COR-L47 (cell line): Measurements from ENCODE around the gene ZNFX1.
A peak's percentile ranks its signal among the peaks of the same experiment; 100 is the strongest.
"Not testable (repeated sequence)": the region's sequence is repeated elsewhere in the genome, so short reads cannot be mapped to it uniquely, and the experiment has no call there.

ENCODE experiments used
- DNase-seq: peaks from one replicate; lab custom pipeline; 2025; lab: John Stamatoyannopoulos, UW

Gene ZNFX1

GRCh38 chr20:49278036-49278817 lies at the start of gene ZNFX1:
TSS of gene ZNFX1 (minus strand) at chr20:49278057. CDS start at chr20:49275839, 2,218 bp downstream.
- peak; percentile 98 for DNase-seq

GRCh38 chr20:49326026-49326425 lies 48.2 kb upstream of the ZNFX1 start:
- DNase-seq = no peak

- no peak for DNase-seq
Observed at GRCh38 chr20:49324306-49324705, 46.4 kb upstream of the ZNFX1 start.

- peak; percentile 53 for DNase-seq
Observed at GRCh38 chr20:49323622-49324238, 45.9 kb upstream of the ZNFX1 start.

- peak; percentile 49 for DNase-seq
Observed at GRCh38 chr20:49320460-49320859, 42.6 kb upstream of the ZNFX1 start.

GRCh38 chr20:49319208-49319809 lies 41.5 kb upstream of the ZNFX1 start:
- DNase-seq = no peak

- no peak for DNase-seq
Observed at GRCh38 chr20:49318430-49319207, 40.8 kb upstream of the ZNFX1 start.

- no peak for DNase-seq
Observed at GRCh38 chr20:49318091-49318429, 40.2 kb upstream of the ZNFX1 start.

GRCh38 chr20:49316704-49317103 lies 38.8 kb upstream of the ZNFX1 start:
- DNase-seq = no peak

GRCh38 chr20:49315580-49315979 lies 37.7 kb upstream of the ZNFX1 start:
- no peak for DNase-seq

- not testable (repeated sequence) for DNase-seq
Observed at GRCh38 chr20:49314052-49314451, 36.2 kb upstream of the ZNFX1 start.

- DNase-seq = no peak
Observed at GRCh38 chr20:49313283-49313682, 35.4 kb upstream of the ZNFX1 start.

GRCh38 chr20:49312661-49313060 lies 34.8 kb upstream of the ZNFX1 start:
- DNase-seq = no peak

GRCh38 chr20:49310705-49311104 lies 32.8 kb upstream of the ZNFX1 start:
- no peak for DNase-seq

- DNase-seq = no peak
Observed at GRCh38 chr20:49308875-49309274, 31.0 kb upstream of the ZNFX1 start.

- DNase-seq = peak; percentile 93
Observed at GRCh38 chr20:49306903-49307620, 29.2 kb upstream of the ZNFX1 start.

GRCh38 chr20:49303065-49303552 lies 25.3 kb upstream of the ZNFX1 start:
- no peak for DNase-seq

- DNase-seq = no peak
Observed at GRCh38 chr20:49297605-49298530, 20.0 kb upstream of the ZNFX1 start.

GRCh38 chr20:49294002-49294654 lies 16.3 kb upstream of the ZNFX1 start:
- not testable (repeated sequence) for DNase-seq

- no peak for DNase-seq
Observed at GRCh38 chr20:49293122-49293521, 15.3 kb upstream of the ZNFX1 start.
